Astrocyte (in vitro differentiated cells and primary cell): ENCODE measurements around the gene PSRC1.

Experiments
- CTCF ChIP-seq: IDR thresholded peaks from 2 replicates; pipeline ENCODE4 v1.5.1; 2011; ENCODE audit warnings: low read depth, mild to moderate bottlenecking, inconsistent platforms, low read length, moderate library complexity; ENCODE audit not compliant: insufficient read depth
- EZH2 ChIP-seq: IDR thresholded peaks from 2 replicates; pipeline ENCODE4 v1.6.1; 2012; ENCODE audit warnings: mild to moderate bottlenecking, low read length, inconsistent platforms; ENCODE audit not compliant: insufficient read depth

- TF ChIP-seq CTCF (peak; percentile 76), EZH2 (no peak)
Measured at GRCh38 chr1:109263597-109264378, 19.2 kb downstream of the PSRC1 start.
